Dermis blood vessel endothelial cell (primary cell): Measurements from ENCODE around the gene NCBP3. TPM values are rescaled to one million over a fixed set of nuclear protein-coding genes. Genes with fewer than 3 reads are reported as not detected.

Experiments used
- DNase-seq: peaks from one replicate; pipeline ENCODE4 v3.0.0; 2010
- total RNA-seq: library from RNA; depleted of rRNA; stranded (reverse); fragments of >200 nt; gene quantifications from 2 replicates; pipeline ENCODE4 v1.2.3, GENCODE V29; 2014

Gene NCBP3
- total RNA-seq, 1 donor from 2014 or later, result 20.9 TPM

DNA sequence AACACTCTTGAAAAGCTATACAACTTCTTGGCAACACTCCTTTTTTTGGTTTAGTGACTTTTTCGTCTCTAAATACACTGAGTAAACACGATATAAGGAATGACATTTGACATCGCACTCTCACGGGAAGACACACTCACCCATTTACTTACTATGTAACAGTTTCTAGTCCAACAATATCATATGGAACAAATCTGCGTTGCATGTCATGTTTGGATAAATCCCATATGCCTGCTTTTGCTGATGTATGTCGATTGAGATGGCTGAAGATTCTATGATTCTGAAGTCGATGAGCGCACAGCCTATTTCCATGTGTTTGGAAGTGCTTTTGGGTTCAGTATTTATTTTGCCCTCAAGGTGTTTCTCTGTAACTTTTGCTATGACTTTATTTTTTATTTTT lies 63.3 kb downstream of the NCBP3 start:
- DNase-seq, result no peak

- no peak for DNase-seq
Measured at GRCh38 chr17:3780986-3781385, 65.1 kb downstream of the NCBP3 start.

DNA sequence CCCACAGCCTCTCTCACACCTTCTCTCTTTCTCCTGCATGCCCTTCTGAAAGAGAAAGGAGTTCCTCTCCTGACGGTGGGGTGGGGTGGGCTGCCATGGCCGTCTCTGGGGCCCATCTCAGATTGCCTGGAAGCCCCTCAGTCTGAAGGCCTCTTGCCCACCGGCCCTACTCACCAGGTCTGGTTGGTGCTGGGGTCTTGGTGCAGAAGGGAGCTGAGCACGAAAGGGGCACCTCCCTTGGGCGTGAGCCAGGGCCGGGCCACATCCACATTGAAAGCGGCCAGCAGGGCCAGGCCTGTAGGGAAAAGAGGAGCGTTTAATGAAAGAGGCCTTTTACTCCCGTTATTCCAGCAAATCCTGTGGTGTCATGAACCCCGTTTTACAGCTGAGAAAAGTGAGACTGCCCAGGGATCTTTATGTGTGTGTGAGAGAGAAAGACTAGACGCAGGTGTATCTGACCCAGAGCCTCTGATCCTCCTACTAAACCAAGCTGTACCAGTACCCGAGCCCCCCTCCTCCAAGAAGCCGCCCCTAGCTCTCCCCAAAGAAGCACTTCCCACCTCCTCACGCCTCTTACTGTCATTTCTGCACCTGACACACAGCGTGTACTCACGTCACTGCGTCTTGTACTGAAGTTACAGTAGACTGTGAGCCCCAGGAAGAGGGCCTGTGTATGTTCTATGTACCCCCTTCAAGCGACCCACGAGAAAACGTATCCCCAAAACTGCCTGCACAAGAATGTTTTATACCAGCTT lies 68.5 kb downstream of the NCBP3 start:
- DNase-seq, result no peak

DNA sequence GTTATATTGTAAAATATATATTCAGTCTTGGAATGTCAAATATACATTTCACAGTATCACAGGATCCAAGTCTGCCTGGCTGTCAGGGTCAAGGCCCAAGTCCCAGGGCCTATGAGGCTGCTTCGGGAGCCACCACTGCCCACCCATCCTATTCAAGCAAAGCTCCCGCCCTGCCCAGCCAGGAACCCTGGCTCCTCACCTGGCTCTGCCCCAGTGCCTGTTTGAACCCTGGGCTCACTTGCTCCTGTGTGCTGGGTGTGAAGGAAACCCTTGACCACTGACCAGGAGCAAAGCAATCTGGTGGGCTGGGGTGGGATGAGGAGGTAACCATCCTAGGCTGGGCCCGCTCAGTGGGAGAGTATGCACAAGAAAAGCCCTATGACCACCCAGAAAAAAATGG lies 72.1 kb downstream of the NCBP3 start:
- DNase-seq, result no peak

DNA sequence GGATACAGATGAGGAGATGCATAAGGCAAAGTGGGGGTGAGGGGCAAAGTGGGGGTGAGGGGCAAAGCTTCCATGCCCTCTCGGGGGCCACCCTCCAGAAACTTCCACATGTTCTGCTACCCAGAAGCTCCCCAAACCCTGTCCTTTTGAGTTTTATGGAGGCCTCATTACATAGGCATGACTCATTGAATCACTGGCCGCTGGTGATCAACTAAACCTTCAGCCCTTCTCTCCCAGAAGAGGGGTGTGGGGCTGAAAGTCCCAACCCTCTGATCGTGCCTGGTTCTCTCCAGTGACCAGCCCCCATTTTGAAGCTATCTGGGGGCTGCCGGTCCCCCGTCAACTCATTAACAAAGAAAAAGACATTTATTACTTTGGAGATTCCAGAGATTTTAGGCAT lies 72.5 kb downstream of the NCBP3 start:
- DNase-seq, result no peak

GRCh38 chr17:3772764-3773163 lies 73.3 kb downstream of the NCBP3 start:
- no peak for DNase-seq

- no peak for DNase-seq
Measured at GRCh38 chr17:3771140-3771539, 74.9 kb downstream of the NCBP3 start.

- DNase-seq, result no peak
Measured at GRCh38 chr17:3770466-3770865, 75.6 kb downstream of the NCBP3 start.

DNA sequence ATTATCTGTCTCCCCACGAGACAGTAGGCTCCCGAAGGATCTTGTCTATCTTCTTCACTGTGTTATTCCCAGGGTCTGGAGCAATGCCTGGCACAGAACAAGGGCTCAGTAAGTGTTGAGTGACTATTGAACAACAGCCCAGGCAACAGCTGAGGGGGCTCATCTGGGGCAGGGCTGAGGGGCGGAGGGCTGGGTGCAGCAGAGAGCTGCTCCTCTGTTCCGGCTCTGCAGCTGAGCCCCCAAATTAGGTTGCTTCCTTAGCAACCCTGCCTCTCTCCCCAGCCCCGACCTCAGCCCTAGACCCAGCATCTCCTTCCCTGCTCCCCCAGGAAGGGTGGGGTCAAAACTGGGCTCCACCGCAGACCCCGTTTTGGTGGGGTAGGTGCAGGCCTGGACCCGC lies 77.3 kb downstream of the NCBP3 start:
- no peak for DNase-seq

GRCh38 chr17:3768341-3768740 lies 77.7 kb downstream of the NCBP3 start:
- no peak for DNase-seq

DNA sequence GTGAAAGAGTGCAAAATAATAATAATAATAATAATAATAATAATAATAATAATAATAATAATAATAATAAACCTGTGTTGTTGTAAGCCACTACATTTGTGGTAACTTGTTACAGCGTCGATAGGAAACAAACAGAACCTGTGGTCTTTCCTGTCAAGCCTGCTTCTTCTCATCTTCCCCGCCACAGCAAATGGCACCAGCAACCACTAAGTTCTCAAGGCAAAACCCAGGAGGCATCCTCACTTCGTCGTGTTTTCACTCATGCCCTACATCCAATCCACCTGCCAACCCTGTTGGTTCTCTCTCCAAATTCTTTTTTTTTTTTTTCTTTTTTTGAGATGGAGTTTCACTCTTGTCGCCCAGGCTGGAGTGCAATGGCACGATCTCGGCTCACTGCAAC lies 79.3 kb downstream of the NCBP3 start:
- DNase-seq, result no peak

GRCh38 chr17:3765981-3766380 lies 80.1 kb downstream of the NCBP3 start:
- DNase-seq, result no peak

GRCh38 chr17:3763777-3764170 lies 82.3 kb downstream of the NCBP3 start:
- DNase-seq, result no peak

- DNase-seq, result no peak
Measured at GRCh38 chr17:3762922-3763776, 82.9 kb downstream of the NCBP3 start.

- DNase-seq, result no peak
Measured at GRCh38 chr17:3761918-3762380, 84.1 kb downstream of the NCBP3 start.

- no peak for DNase-seq
Measured at GRCh38 chr17:3761036-3761917, 84.8 kb downstream of the NCBP3 start.

DNA sequence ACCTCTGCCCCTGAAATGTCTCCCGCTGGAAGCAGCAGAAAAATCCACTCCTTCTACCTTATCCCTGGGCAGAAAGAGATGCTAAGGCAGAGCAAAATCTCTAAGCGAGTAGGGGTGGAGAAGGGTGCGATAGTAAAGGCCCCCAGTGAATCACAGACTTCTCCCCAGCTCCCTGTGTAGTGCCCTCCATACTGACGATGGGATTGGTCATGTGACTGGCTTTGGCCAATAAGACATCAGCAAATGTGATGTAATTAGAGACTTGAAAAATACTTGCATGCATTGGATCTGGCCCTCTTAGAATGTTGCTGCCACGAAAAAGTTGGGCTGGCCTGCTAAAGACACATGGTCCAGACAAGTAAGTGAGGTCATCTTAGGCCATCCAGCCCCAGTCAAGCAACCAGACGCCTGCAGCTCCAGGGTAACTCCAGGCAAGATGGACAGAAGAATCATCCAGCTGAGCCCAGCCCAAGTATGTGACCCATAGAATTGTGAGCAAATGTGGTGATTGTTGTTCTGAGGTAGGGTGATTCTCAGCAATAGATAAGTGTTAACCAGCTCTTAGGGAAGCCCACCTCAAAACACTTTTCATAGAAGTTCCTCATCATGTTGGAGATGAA lies 86.3 kb downstream of the NCBP3 start:
- no peak for DNase-seq

DNA sequence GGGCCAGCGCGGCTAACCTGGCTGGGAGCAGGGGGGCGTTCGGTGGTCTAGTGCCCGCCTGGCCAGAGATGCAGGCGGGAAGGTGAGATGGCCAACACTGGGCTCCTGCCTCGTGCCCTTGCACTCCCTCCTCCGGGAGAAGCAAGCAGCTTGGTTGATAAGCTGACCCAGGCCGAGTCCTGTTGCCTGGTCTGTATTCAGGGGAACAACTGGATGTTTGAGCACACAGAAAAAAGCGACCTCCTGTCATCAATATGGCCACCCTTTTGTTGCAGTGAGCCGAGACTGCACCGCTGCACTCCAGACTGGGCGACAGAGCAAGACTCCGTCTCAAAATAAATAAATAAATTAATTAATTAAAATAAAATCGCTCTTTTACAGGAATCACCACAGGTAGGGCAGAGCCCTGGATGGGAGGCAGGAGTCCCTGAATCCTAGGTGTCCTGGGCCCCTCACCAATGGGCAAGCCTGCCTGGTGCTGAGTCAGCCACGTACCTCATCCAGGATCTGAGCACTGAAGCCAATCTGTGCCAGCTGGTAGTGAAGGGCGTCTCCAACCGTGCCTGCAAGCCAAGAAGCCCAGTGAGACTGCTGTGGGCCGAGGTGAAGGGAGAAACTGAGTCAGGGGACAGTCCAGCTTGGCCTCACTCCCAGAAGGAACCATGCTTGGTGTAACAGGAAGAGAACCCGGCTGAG lies 90.6 kb downstream of the NCBP3 start:
- DNase-seq, result no peak

DNA sequence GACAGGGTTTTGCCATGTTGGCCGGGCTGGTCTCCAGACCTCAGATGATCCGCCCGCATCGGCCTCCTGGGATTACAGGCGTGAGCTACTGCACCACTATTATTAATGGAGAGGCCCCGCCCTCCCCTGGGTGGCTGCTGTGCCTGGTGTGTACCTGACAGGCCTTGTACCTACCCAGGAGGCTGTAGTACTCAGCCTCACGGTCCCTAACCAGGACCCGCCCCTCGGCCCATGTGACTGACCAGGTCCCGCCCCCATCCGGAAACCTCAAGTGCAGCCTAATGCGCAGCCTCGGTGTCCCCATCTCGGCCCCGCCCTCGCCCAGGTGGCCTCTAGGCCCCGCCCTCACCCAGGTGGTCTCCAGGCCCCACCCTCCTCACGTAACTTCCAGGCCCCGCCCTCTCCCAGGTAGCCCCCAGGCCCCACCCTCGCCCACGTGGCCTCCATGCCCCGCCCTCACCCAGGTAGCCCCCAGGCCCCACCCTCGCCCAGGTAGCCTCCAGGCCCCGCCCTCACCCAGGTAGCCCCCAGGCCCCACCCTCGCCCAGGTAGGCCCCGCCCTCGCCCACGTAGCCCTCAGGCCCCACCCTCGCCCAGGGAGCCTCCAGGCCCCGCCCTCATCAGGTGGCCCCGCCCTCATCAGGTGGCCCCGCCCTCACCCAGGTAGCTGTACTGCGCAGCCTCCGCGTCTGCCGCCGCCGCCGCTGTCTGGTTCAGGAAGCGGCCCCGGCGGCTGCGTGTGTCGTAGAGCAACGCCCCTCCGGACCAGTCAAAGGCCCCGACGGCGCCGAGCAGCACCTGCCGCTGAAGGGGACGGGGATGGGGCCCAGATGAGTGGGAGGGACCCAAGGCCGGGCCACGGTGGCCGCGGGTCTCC lies 91.3 kb downstream of the NCBP3 start:
- no peak for DNase-seq

- no peak for DNase-seq
Measured at GRCh38 chr17:3754066-3754457, 92.0 kb downstream of the NCBP3 start.

DNA sequence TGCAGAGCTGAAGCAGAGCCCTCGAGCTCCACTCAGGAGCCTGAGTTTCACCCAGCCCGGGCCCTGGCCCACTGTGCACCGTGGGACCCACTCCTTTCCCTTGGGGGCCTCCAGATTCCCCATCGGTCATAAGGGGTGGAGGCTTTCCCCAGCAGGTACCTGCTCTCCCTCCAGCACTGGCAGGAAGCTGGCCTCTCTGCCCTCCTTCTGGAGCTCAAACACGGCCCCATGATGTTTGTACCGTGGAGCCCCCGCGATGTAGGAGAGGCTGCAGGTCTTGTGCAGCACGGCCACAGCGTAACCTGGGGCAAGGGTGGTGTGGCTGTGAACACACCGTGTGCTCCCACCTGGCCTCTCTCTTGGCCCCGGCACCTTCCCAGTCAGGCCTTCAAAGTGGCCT lies 92.4 kb downstream of the NCBP3 start:
- no peak for DNase-seq
